Measurements from ENCODE around the gene SPATA16.

DNA sequence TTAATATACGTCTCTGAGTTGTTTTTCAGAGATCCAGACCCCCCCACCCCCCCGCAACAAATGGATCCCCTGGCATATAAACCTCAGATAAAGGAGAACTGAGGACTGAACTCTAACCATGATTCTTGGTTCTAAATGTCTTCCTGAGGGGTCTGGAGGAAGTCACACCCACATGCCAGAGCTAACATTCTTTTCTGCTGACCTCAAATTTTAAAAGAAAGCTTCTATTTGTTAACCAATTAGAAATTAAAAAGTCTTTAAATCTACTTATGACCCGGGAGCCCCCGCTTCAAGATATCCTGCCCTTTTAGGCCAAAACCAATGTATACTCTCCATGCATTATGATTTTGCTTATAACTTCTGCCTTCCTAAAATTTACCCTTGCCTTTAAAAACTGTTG is 202.2 kb downstream of the SPATA16 start:
- TF ChIP-seq, protein P1, sequence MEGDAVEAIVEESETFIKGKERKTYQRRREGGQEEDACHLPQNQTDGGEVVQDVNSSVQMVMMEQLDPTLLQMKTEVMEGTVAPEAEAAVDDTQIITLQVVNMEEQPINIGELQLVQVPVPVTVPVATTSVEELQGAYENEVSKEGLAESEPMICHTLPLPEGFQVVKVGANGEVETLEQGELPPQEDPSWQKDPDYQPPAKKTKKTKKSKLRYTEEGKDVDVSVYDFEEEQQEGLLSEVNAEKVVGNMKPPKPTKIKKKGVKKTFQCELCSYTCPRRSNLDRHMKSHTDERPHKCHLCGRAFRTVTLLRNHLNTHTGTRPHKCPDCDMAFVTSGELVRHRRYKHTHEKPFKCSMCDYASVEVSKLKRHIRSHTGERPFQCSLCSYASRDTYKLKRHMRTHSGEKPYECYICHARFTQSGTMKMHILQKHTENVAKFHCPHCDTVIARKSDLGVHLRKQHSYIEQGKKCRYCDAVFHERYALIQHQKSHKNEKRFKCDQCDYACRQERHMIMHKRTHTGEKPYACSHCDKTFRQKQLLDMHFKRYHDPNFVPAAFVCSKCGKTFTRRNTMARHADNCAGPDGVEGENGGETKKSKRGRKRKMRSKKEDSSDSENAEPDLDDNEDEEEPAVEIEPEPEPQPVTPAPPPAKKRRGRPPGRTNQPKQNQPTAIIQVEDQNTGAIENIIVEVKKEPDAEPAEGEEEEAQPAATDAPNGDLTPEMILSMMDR (IDR thresholded peaks at IDR 0.05; ENCODE audit: extremely low read depth in 1 of 2, insufficient read depth in 1 of 2, low read depth in 1 of 2, low read length in 2 of 2) = no peak
- no peak for TF ChIP-seq POLR2AphosphoS5 (IDR thresholded peaks at IDR 0.05; ENCODE audit: insufficient read depth, low read depth, low read length)
